ENCODE measurements around the gene ABCB8.

The ABCB8 gene

DNA sequence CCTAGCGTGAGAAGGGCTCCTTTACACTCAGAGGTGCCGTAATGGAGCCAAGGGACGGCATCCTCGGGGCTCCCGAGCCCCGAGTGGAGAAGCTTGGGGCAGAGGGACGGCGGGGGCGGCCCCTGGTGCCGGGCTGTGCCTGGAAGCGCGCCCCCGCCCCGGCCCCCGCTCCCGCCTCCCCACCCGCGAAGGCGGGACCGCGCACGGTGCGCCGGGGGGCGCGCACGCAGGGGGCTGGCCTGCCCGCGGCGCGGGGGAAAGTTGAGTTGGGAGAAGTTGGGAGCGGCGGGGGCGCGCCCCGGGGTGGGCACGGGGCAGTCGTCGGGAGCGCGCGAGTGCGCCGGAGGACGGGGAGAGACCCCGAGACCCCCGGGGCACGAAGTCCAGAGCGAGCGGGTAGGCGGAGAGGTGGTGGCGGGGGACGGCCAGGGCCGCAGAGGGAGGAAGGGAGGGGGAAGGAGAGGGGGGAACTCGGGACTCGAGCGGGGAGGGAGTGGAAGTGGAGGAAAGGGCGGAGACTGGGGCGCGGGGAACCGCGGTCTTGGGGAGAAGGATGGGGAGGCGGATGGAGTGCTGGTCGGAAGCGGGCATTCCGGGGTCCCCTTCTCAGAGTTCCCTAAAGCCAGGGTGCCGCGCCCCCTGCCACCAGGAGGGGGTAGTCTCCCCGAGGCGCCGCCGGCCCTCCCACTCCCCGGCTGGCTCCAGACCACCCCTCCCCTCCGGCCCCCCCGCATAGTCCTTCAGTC lies 31.3 kb downstream of the ABCB8 start, which contains the start of gene SLC4A2:
Gene SLC4A2, plus strand, starts transcription at position 223 of the 746 bp plus-strand sequence. CDS start 2,399 bp downstream, outside the sequence.
- DNase-seq = peak; percentile 62

DNA sequence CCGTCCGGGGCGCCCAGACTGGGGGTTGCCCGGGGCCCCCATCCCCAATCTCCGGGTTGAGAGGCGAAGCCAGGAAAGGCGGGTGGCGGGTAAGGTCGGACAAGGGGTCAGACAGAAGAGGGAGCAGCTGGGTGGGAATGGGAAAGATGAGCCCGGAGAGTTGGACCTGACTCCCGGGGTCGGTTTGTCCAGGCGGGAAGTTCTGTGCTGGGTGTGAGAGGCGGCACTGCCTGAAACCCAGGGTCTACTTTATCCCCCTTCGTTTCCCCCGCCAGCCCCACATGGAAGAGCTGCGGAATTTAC lies 31.8 kb downstream of the ABCB8 start:
- no peak for DNase-seq

DNA sequence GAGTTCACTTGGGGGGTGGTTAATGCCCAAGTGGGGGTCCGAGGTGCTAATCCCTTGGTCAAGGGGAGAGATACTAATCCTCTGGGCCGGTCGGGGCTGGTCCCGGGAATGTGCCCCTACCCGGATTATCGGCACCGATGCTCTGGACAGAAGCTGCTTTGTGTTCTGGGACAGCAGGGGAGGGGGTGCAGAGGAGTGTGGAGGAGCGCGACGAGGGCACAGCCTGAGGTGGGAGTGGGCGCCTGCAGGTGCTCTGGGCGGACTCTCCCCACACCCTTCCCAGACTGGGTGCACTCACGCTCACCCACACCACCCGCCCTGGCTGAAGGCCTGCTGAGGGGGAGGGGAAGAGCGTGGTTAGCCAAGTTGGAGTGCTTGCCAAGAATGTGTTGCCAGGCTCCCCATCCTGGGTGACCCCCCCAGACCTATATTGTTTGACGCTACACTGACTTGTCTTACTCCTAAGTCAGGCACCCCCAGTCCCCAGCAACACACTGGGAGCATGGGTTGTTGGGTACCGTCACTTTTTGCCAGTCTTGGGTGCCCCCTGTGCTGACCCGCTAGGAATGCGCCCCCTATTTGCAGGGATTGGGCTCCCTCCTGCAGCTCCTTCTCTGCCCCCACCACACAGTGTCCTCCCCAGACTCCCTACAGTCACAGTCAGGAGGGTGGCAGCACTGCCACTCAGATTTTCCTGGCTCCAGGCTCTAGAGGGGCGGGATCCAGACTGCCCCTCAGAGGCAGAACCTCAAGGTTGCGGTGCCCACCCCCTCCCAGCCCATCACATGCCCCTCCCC lies 32.4 kb downstream of the ABCB8 start:
- no peak for DNase-seq

DNA sequence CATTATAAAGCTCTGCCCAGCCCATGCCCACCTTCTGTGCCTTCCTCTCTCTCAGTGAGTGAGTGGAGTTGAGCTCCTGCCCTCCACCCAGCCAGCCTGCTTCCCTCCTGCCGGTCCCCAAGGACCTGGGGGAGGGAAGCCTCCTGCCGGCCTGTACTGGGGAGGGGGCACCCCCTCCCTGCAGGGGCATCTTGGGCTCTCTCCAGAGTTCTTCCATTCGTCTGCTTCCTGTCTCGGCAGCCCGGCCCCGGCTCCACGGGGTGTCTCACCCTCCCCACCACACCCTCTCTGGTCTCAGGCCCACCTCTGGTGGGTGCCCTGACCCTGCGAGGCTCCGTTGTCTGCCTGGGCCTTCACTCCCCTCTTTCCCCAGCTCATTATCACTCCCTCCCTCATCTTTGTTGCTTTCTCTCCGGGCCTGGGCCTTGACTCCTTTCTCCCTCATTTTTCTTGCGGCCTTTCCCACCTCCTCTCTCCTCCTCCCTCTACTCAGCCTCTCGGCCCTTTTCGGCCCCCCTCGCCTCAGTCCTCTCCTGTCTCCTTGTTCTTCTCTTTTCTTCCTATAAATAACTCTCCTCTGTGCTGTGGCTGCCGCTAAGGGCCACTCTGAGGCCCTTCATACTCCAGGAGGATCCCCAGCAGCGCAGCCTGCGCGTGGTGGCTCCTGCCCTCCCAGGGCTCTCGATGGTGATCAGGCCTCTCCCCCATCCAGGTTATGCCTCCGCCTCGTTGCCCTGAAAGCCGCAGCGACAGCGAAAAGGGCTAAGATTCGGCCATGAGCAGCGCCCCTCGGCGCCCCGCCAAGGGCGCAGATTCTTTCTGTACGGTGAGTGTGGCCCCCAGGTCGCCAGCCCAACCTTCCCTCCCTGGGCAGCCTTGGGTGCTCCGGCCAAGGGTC lies 33.2 kb downstream of the ABCB8 start:
- no peak for DNase-seq

- DNase-seq = no peak
Observed at GRCh38 chr7:151062111-151062398, 33.8 kb downstream of the ABCB8 start.

- DNase-seq = no peak
Observed at GRCh38 chr7:151062399-151063211, 34.4 kb downstream of the ABCB8 start.

GRCh38 chr7:151063212-151063561 lies 34.9 kb downstream of the ABCB8 start:
- DNase-seq = no peak

- DNase-seq = no peak
Observed at GRCh38 chr7:151064454-151064853, 36.2 kb downstream of the ABCB8 start.

- no peak for DNase-seq
Observed at GRCh38 chr7:151064993-151065392, 36.7 kb downstream of the ABCB8 start.

- DNase-seq = no peak
Observed at GRCh38 chr7:151065516-151065915, 37.3 kb downstream of the ABCB8 start.

- no peak for DNase-seq
Observed at GRCh38 chr7:151066273-151066974, 38.2 kb downstream of the ABCB8 start.

GRCh38 chr7:151068069-151068773 lies 40.0 kb downstream of the ABCB8 start:
- DNase-seq = no peak

DNA sequence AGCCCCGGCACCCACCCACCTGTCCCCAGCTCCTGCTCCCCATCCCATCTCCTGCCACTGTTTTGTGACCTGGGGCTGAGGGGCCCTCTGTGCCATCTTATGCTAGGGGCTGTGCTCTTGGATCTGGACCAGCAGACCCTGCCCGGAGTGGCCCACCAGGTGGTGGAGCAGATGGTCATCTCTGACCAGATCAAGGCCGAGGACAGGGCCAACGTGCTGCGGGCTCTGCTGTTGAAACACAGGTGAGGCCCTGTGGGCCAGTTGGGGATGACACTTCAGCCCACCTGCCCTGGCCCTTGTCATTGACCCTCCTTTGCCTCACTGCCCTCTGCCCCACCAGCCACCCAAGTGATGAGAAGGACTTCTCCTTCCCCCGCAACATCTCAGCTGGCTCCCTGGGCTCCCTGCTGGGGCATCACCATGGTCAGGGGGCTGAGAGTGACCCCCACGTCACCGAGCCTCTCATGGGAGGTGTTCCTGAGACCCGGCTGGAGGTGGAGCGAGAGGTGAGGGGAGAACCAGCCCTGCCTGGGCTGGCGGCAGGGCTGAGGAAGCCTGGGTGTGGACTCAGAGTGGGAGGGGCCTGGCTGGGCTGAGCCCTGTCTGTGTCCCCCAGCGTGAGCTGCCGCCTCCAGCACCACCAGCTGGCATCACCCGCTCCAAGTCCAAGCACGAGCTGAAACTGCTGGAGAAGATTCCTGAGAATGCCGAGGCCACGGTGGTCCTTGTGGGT lies 41.8 kb downstream of the ABCB8 start:
- no peak for DNase-seq

DNA sequence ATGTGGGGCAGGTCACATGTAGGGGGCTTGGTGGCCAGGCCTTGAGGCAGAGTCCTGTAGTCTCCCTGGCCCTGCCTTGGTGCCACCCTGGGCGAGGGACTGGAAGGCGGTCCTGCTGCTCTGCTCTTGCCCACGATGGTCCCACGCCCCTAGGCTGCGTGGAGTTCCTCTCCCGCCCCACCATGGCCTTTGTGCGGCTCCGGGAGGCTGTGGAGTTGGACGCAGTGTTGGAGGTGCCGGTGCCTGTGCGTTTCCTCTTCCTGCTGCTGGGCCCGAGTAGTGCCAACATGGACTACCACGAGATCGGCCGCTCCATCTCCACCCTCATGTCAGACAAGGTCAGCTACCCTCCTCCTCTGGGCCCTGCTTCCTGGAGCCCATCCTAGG lies 42.3 kb downstream of the ABCB8 start:
- DNase-seq = no peak

GRCh38 chr7:151071032-151071866 lies 43.0 kb downstream of the ABCB8 start:
- DNase-seq = no peak

- no peak for DNase-seq
Observed at GRCh38 chr7:151073990-151074389, 45.7 kb downstream of the ABCB8 start.

DNA sequence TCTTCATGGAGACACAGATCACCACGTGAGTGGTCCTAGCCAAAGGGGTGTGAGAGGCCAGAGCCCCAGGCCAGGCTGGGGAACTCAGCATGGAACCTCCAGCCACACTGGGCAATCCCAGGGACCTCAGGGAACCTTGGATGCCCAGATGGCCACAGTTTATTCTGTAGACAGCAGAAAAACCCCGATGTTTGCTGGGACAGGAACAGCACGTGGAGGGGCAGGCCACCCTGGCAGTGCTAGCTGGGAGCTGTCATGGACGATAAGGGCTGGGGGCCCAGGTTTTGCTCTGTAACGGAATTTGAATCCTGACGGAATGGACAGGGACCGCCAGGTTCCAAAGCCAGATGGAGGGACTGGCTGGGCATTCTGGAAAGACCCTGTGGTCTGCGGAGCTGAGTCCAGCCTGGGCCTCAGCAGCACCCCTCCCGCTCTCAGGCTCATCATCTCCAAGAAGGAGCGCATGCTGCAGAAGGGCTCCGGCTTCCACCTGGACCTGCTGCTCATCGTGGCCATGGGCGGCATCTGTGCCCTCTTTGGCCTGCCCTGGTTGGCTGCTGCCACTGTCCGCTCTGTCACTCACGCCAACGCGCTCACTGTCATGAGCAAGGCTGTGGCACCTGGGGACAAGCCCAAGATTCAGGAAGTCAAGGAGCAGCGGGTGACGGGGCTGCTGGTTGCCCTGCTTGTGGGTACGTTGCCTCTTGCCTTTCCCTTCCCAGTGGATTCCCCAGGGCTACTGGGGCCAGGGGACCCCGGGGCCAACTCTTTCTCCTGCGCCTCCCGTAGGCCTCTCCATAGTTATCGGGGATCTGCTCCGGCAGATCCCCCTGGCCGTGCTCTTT lies 46.8 kb downstream of the ABCB8 start:
- no peak for DNase-seq

DNA sequence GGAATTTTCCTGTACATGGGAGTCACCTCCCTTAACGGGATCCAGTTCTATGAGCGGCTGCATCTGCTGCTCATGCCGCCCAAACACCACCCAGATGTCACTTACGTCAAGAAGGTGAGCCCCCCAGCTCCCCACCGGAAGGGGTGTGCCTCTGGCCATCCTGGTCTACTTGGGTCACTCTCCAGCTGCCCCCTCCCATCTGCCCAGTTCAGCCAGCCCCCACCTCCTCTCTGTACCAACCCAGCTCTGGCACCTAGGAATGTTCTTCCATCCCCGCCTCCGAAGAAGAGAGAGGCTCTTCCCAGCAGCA lies 47.4 kb downstream of the ABCB8 start:
- DNase-seq = no peak

DNA sequence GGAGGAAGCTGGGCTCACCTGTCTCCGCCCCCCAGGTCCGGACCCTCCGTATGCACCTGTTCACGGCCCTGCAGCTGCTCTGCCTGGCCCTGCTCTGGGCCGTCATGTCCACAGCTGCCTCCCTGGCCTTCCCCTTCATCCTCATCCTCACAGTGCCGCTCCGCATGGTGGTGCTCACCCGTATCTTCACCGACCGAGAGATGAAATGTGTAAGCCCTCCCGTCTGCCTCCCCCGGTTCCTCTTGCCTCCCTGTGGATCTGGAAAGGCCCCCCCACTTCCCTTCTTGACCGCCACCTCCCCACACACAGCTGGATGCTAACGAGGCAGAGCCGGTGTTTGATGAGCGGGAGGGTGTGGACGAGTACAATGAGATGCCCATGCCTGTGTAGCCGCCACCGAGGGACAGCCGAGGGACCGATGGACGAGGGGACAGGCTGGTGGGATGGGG lies 47.8 kb downstream of the ABCB8 start:
- no peak for DNase-seq
